GM20431 (cell line): ENCODE data around the gene SRSF3.
"Not testable (repeated sequence)": the region's sequence is repeated elsewhere in the genome, so short reads cannot be mapped to it uniquely, and the experiment has no call there.

Experiments used
- in situ Hi-C: fragments of 300-500 bp; cut with MseI, MboI; formaldehyde crosslinking; loops from one replicate; pipeline ENCODE4 v1.15.0; 2020; ENCODE audit warnings: low sequenced_read_pairs; ENCODE audit not compliant: unreplicated experiment

SRSF3 gene

GRCh38 chr6:36638579-36638978, 44.4 kb downstream of the SRSF3 start:
- in situ Hi-C loops, result no loop called here

DNA sequence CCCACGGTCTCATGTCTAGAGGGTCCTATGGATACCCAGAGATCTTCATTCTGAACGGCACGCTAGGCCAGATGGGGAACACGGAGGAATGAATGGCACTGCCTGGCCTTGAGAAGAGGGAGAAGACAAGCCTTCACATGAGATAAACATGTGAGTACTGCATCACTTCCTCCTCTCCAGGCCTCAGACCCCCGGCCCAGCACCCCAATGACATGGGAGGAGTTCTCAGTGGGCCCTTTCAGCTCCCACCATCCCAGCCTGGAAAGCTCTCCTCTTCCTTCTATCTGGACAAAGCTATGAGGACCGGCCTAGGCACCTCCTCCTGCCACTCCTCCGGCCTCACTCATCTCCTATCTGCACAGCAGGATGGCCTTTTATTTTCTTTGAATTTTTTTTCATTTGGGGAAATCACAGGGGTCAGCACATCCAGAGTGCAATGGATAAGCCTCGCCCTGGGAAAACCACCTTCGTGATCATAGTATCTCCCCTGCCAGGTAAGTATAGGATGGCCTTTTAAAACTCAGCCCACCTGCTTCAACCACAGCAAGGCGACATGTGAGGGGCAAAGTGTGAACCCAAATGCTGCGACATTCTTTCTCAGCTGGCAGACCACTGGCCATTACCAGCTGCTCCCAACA, 45.1 kb downstream of the SRSF3 start:
- in situ Hi-C loops, result no loop called here

DNA sequence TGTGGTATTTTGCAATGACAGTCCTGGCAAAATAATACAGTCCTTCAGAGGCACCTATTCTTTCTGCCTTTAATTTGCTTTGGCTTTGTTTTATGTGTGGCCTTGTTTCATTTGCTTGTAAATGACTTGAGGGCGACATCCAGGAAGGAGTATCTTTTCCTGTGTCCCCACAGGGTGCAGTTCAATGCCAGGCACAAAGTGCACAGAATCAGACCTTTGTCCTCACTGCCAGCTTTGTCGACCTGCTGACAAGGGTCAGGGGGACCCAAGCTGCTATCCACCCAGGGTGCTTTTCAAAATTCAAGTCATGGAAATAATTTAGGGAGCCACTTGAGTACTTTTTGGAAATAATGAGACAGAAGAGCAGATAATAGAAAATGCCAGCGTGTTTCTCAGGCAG, 47.4 kb downstream of the SRSF3 start:
- in situ Hi-C loops, result no loop called here

DNA sequence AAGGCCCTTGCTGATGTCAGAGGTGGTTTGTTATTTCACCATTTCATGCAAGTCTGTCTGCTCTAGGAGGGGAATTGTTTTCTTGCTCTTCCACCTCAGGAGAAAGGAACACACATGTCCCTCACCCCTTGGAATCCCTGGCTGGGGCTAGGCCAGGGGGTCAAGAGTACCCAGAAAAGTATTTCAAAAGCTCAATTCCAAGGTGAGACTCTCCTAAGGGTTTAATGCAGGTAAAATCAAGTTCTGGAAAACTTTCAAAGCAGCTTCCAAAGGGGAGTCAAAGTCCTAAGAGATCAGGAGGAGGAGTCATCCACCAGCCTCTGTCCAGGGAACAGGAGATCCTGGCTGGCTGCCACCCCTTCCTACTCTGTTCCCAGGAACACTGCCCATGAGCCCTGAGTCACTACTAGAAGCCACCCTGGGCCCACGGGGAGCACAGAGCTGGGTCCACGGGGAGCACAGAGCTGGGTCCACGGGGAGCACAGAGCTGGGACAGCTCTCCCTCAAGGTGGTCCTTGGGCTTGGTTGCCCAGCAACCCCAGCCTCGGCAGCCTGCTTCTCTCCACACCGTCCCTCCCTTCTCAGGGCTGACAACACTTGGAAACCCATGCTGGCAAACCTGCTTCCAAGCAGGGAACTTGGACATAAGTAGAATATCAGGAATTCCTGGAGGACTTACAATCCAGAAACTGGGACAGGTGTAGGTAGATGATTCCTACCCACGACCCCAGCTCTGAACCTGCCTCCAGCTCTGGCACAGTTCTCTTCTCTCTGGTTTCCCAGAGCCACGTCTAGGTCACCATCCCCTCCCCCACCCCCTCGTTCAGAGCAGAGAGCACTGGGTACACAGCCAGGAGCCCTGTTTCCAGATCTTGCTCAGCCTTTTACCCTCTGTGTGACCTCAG, 49.0 kb downstream of the SRSF3 start:
- in situ Hi-C loops, result no loop called here

DNA sequence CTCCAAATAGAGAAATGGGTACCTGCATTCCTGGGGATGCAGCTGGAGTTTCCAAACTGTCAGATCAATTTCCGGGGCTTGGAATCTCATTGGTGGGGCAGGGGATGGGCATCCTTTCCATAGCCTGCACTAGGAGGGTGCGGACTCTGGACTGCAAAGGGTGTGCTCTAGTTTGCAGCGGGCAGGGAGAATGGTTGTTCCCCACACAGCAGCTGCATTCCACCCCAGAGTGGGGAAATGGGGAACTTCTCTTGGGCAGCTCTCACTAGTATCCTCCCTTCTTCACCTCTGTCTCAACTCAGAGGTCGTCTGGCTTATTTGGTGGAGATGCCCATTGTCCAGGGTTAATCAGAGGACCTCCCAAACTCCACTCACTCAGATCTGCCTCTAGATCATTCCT, 49.8 kb downstream of the SRSF3 start:
- in situ Hi-C loops, result no loop called here

- in situ Hi-C loops, result no loop called here
Measured at GRCh38 chr6:36649086-36649485, 54.9 kb downstream of the SRSF3 start.

DNA sequence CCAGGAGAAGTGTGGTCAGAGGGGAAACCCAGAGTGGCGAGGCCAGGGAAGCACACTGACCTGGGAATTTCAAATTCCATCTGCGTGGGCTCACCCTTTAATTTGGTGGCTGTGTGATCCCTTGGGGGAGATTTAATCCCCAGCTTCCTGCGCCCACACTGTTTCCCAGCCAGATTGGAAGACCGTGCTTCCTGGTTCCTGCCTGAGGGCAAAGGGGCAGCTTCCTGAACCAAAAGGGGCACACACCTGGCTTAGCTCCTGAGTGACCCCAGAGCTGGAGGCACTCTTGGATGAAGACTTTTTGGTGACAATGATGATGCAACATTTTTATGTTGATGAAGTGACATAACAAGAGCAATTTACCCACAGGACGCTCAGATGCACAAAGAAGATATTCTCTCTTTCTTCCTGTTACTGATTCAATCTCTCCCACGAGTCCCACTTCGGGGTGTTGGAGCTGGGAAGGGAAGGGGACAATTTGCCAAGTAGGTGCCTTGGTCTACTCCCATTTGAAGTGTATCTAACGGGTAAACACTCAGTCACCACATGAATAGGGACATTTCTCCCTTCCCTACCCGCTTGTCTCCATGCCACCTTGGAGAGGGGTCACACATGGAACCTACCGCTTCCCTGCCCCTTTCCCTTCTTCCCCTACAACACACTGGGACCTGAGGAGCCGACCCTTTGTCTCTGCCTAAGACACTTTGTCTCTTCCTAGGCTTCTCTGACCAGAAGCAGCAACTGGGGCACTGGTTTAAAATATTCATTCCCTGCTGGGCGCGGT, 55.7 kb downstream of the SRSF3 start:
- in situ Hi-C loops, result no loop called here

- in situ Hi-C loops, result no loop called here
Measured at GRCh38 chr6:36650848-36651478, 56.8 kb downstream of the SRSF3 start.

DNA sequence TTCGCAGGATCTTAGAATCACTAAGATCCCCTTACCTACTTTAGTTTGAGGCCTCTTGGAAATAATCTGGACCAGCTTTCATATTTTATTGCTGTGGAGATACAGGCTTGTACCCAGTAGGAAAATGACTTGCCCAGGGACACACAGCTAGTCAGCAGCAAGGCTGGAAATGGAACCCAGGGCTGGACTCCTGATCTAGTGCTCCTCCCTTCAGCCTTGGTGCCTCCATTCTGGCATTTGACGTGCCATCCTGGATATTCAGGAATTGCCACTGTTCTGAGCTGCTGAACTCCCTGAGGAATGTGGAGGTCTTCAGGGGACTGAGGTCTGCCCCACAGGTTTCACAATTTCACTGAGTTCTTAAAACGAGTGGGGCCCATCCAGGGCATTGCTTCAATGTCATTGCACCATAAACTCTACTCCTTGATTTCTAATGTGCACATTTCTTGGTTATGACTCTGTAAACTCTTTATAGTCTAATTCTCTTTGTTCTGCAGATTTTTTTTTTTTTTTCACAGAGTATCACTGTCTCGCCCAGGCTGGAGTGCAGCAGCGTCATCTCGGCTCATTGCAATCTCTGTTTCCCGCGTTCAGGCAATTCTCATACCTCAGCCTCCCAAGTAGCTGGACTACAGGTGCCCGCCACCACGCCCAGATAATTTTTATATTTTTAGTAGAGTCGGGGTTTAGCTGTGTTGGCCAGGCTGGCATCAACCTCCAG, 57.7 kb downstream of the SRSF3 start:
- in situ Hi-C loops, result no loop called here

DNA sequence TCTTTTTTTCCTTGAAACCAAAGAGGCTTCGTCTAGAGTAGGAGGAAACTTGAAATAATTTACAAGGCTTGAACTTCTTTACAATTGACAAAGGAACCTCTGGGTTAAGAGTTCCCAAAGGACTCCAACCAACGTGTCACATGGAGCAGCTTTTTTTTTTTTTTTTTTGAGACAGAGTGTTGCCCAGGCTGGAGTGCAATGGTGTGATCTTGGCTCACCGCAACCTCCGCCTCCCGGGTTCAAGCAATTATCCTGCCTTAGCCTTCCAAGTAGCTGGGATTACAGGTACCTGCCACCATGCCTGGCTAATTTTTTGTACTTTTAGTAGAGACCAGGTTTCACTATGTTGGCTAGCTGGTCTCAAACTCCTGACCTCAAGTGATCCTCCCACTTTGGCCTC, 60.3 kb downstream of the SRSF3 start:
- in situ Hi-C loops, result not testable (repeated sequence)
